Anterior cingulate cortex (tissue), 58 donors: Measurements from ENCODE around the gene CKAP4.

Source experiments
- DNase-seq, 58 donors: peaks; one replicate each; lab custom pipeline; 2025; lab: John Stamatoyannopoulos, UW

Gene CKAP4

DNA sequence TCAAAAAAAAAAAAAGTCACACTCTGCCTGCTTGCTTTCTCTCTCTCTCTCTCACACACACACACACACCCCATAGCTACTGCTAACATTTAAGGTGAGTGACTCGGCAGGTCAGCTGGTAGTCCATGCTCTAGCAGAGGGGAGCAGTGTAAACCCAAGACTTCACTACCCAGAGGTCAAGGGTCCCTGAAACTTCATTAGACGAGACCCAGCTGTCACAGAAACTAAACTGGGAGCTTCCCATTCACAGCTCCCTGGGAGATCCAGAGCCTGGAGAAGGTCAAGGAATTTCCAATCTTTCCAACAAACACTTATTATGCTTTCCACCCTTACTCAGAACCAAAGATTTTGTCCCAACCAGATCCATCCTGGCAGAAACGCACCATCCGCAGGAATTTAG is 33.2 kb downstream of the CKAP4 start:
- no peak for DNase-seq

DNA sequence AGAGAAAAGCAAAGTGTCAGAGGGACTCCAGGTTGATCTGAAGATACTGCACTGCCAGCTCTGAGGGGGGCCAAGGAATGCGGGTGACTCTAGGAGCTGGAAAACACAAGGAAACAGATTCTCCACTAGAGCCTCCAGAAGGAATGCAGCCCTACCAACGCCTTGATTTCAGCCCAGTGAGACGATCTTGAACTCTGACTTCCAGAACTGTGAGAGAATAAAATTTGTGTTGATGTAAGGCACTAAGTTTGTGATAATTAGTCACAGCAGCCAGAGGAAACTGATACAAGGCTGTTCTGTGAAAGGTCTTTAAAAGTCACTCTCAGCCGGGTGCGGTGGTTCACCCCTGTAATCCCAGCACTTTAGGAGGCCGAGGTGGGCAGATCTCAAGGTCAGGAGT is 34.2 kb downstream of the CKAP4 start:
- DNase-seq, result no peak

DNA sequence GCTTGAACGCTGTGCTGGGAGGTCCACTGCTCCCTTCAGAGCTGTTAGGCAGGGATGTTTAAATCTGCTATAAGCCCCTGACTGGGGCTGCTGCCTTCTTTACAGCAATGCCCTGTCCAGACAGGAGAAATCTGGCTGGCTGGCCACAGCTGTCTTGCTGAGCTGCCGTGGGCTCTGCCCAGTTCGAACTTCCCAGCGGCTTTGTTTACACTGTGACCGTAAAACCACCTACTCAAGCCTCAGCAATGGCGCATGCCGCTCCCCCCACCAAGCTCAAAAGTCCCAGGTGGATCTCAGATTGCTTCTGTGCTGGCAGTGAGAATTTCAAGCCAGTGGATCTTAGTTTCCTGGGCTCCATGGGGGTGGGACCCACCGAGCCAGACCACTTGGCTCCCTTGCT is 35.8 kb downstream of the CKAP4 start:
- no peak for DNase-seq

DNA sequence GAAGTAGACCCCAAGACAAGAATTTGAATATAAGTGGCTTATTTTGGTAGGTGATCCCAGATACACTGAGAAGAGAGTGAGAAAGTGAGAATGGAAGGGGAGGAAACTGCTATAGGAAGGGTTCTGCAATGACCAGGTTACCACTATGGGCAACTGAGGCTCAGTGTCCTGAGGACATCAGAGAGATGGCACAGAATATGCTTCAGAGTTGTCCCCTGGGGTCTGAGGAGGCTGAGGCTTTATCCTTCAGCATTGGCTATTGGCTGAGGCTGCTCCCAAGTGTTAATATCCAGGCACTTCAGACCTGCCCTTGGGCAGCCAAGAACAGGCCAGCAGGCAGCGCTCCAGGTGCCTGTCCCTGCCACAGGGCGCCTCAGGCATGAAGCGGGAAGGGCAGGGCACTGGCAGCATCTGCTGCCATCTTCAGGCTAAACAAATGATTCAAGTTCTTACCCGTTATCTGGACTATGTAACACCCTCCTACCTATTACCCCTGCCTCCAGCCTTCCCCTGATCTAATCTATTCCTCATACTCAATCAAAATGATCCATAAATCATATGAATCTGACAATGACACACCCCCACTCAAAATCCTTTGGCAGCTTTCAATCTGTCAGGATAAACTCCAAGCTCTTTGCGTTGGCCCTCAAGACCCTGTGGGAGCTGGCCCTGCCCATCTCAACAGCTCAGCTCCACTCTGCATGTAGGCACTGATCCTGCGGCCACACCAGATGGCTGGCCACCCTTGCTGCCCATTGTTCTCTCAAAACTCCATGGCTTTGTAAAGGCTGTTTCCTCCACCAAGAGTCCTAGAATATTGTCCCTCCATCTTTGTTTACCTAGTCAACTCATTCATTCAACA is 42.4 kb downstream of the CKAP4 start:
- DNase-seq, result peak in 21 of 58 donors; percentile 2 to 52 (median 21)

DNA sequence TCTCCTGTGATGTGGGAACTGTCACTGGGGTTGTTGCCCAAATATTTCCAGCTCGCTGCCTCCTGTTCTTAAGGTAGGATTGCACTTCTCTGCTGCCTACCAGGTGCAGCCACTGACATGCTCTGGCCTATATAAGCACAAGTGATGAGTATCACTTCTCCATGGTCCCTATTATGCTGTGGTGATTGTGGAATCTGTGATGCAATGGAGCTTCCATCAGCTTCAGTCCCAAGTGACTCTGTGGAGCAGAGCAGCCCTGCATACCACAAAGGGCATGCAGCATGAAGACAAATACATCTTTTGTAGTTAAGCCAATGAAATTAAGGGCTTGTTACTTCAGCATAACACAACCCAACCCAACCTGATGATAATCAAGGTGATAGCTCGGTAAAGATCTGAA is 43.5 kb downstream of the CKAP4 start:
- DNase-seq, result no peak

DNA sequence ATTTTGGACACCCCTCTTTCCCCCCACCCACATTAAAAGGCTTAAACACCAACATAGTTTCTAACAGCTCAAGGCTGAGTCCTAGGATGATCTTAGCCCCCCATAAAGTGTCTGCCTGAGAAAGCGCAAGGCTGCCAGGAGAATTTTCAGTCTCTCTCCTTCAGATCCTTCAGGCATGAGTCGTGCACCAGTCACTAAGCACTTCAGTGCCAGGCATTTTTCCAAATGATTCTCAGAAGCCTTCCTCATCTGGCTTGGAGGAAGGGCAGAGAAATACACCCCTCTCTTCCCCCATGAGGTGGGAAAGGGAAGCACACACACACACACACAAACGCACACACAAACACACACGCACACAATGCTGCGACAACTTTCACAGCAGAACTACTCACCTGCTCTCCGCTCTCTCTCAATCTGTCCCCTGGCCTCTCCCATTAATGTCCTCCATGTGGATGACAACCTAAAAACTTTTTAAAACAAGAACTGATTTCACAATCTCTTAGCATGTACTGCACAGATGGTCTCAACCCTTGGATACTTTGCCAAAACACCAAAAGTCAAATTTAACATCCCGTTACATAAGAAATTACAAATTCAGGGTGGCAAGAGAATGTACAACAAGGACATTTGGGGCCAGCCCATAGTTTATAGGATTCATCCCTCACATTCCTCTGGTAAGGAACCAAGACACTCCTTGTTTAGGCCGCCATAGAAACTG is 49.8 kb downstream of the CKAP4 start:
- no peak for DNase-seq

DNA sequence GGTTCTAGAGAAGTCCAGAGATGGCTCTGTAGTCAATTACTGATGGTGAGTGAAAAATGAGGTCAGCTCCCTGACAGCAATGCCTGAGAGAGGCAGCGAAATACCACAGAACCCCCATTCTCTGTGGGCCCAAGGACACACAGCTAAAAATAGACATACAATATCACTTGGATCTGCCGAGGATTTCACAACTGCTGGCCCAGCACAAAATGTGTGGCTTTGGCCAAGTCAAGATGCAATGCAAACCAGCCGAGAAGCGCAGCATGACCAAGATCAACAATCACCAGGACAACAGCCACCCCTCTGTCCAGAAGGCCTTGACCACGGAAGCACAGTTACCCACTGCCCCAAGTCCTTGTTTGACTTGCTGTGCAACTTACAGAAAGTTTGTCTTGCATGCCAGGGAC is 52.2 kb downstream of the CKAP4 start:
- DNase-seq, result peak in 34 of 58 donors; percentile 3 to 82 (median 19)

DNA sequence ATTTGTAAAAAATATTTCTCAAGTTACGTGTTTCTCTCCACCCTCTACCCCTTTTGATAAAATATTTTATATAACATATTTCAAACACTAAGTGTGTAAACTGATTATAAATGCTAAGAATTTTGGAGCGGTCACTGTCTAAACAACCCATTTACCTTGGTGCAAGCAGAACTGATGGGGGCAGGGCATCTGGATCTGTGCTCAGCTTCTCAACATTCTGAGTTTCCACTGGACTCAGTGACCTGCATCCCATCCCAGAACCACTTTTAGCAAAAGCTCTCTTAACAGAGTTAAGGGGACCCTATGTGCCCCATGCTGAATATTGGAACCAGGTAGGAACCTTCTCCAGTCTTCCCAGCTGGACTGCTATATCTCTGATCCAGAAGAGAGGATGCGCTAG is 53.5 kb downstream of the CKAP4 start:
- DNase-seq, result no peak

DNA sequence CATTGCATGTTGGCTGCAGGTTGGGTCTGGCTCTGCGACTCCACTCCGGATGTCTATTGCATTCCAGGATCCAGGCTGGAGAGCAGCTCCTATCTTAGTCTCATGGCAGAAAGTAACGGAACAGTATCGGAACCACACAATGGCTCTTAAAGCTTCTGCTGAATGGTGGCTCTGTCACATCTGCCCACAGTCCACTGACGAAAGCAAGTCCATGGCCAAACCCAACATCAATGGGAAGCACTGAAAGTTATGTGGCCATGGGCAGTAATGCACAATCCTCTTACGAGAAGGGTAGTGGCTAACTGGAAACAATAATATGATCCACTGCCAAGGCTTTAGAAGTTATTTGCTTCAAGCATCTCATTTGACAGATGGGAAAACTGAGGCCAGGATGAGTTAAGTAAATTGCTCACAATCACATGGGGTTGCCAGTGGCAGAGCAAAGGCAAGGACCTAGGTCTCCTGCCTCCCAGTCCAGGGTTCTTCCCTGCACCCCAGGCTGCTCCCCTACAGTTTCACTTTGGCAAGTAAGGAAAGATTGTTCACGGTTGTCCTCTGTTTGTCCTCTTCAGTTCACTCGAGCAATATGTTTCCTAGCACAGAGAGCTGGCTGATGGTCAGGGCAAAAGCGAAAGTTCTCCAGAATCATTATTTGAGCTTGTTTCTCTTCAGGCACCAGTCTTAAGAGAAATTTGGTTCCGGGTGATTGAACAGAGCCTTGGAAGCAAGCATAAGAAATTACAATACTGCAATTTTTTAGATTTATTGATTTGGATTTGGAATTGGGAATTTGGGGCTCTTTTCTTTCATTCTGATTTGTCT is 54.2 kb downstream of the CKAP4 start:
- DNase-seq, result peak in 2 of 58 donors; percentile 2 to 16

DNA sequence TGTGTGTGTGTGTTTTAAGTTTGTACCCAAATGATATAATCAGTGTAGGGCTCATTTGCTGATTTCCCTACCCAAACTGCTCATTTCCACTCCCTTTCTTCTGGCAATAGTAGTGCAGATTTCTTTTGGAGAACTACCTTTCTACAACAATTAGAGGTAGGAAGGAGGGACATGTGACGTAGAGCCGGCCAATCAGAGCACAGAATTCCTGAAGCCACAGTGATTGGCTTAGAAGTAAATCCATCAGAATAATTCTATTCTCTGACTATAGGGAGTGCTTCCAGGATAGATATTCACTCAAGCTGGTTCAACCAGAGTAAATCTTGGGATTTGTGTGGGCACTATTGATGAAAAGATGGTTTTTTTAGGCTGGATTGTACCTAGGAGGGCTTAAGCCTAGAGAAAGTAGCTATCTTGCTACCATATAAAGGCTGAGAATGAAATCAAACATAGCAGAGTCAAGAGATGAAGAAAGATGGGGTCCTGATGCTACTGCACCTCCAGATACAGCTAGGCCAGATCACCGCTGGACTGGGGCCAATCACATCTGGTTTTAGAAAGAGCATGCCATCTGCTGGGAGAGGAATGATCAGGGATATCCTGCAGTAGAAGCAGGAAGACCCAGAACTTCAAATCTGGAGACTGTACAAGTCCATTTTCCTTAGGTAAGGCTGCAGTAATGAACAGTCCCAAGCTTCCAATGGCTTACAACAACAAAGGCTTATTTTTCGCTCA is 55.0 kb downstream of the CKAP4 start:
- DNase-seq, result peak in 7 of 58 donors; percentile 5 to 30 (median 8)

DNA sequence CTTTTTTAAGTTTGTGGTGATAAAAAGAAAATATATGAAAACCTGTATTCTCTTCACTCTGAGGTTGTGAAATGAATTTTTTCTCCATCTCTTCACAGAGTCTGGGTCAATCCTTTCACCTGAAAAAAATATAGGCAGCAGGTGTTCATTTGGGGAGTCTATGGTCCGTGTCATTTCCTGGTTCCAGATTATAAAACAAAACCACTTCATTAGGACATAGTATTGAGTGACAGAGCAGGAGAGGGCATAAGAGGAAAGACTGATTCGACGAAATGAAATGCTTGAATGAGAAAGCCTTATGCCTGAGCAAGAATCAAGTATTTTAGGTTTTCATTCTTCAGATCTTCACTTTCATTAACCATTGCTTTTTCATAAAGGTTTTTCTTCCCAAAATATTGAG is 57.2 kb downstream of the CKAP4 start:
- DNase-seq, result no peak

DNA sequence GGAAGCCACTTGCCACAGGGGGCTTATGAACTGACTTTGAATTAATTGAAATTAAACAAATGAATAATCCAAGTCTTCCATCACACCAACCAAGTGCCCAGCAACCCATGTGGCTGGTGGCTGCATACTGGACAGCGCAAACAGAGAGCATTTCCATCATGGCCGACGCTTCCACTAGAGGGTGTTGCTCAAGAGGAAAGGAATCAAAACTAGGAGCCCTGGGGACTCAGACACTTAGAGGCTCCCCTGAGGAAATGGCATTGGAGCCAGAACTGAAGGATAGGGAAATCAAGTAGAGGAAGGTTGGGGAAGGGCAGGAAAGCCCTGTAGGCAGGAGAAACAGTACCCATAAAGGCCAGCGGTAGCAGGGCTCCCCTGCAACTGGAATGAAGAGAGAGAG is 58.5 kb downstream of the CKAP4 start:
- no peak for DNase-seq

DNA sequence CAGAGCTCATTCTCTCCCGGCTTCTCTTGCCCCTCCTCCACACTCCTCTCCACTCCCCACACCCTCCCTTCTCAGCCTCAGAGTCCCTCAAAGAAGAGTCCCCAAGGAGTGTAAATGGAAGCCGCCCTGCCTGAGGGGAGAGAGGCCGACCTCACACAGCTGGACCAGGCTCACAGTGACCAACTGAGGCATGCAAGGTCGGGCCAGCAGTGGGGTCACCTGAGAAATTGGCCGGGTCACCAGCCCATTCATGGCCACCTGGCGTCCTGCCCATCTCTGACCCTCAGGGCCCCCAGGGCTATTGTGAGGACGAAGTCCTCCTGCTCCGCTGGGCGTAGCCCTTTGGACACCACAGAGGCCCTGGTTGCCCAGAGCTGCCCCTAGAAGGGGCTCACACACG is 59.6 kb downstream of the CKAP4 start:
- DNase-seq, result peak in 1 of 58 donors; percentile 8
